Cardiac septum (tissue), 1 donor: Measurements from ENCODE around the gene BIRC7. TPM values are rescaled to one million over a fixed set of nuclear protein-coding genes. Genes with fewer than 3 reads are reported as not detected.
A peak's percentile ranks its signal among the peaks of the same experiment; 100 is the strongest.

Experiments used
- DNase-seq: peaks from one replicate; pipeline ENCODE4 v3.0.0-alpha.2; 2020; ENCODE audit warnings: low spot score
- intact Hi-C: fragments of 100-400 bp; cut with DNase I; formaldehyde crosslinking; loops from one replicate; pipeline ENCODE4 v1.14.0; 2022
- total RNA-seq: library from RNA; stranded (reverse); fragmentation: NEBNext Ultra II Directional; extraction: Animal tissue kit (Norgen Biotek cat#: 25700); gene quantifications from one replicate; pipeline ENCODE4 v1.2.1, GENCODE V29; 2021
- donor health status: DM: no; HTN: no; CAD: no.

BIRC7 gene
- total RNA-seq, 1 donor from 2014 or later, result 1.1 TPM

DNA sequence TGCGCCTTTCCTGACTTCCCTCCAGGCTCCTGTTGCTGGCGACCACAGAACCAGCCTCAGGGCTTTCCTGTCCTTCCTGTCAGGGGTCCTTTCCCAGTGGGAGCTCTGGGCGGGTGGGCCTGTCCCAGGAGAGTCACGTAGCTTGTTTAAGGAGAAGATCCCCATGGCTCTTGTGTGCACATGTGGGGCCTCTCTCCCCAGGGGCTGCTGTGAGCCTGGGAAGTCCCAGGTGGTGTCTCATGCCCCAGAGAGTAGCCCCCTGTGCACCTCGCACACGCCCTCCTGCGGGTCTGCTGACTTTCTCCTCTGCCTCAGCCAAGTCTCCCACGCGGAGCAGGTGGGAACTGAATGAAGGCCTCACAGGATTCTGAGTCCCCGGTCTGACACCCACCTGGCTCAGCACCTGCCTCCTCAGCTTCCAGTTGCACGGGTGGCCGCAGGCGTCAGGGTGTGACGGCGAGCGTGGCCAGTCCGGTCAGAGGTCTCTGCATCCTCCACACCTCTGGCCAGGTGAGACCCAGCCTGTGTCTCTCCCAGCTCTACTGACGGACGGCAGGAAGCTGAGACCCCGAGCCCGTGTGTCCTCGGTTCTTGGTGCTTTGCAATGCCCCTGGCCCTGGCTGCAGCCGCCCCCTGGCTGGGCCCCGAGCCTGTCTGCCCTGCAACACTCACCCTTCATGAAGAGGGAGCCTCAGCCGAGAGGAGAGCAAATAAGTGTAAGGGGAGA, 24.2 kb downstream of the BIRC7 start:
- no peak for DNase-seq
- intact Hi-C loops, result no loop called here

DNA sequence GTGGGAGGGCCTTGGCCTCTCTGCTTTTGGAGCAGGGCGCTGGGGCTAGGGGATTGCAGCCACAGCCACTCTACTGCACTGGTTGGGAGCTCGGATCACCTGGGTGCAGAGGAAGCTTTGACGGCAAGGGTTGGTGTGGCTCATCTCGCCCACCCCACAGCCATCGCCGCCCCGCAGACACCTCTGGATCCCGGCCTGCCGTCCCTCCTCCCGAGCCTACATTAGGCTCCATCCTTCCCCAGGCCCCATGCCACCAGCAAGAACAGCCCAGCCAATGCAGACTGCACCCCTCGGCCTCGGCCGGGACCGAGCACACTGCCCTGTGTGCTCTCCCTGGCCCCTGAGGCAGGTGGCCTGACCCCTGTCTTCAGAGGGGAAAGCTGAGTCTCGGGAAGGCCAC, 24.8 kb downstream of the BIRC7 start:
- intact Hi-C loops, result no loop called here
- DNase-seq, result no peak

GRCh38 chr20:63261060-63261794, 25.5 kb downstream of the BIRC7 start:
- intact Hi-C loops, result no loop called here
- no peak for DNase-seq

GRCh38 chr20:63261795-63262528, 26.3 kb downstream of the BIRC7 start:
- DNase-seq, result no peak
- intact Hi-C loops, result no loop called here

DNA sequence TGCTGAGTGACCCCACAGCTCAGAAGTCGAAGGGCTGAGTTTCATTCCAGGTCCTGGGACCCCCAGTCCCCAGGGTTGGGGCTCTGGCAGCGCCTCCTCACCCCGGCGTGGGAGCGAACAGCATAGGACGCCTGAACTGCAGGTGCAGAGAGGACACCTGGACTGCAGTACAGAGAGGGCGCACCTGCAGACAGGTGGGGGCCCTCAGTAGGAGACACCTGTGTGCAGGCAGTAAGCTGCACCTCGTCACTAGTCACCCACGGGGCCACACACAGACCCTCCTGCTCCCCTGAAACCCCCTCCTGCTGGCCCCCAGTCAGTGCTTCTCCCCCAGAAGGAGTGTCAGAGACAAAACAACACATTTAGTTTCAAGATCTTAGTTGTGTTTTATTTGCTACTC, 27.1 kb downstream of the BIRC7 start:
- no peak for DNase-seq
- intact Hi-C loops, result no loop called here

- no peak for DNase-seq
- intact Hi-C loops, result no loop called here
These were observed 28.3 kb downstream of the BIRC7 start for GRCh38 chr20:63264000-63264399.

- no peak for DNase-seq
- intact Hi-C loops, result no loop called here
These were observed 28.8 kb downstream of the BIRC7 start for GRCh38 chr20:63264519-63264918.

- no peak for DNase-seq
- intact Hi-C loops, result no loop called here
These were observed 30.3 kb downstream of the BIRC7 start for GRCh38 chr20:63265891-63266515.

- no peak for DNase-seq
- intact Hi-C loops, result no loop called here
These were observed 32.0 kb downstream of the BIRC7 start for GRCh38 chr20:63267691-63268090.

DNA sequence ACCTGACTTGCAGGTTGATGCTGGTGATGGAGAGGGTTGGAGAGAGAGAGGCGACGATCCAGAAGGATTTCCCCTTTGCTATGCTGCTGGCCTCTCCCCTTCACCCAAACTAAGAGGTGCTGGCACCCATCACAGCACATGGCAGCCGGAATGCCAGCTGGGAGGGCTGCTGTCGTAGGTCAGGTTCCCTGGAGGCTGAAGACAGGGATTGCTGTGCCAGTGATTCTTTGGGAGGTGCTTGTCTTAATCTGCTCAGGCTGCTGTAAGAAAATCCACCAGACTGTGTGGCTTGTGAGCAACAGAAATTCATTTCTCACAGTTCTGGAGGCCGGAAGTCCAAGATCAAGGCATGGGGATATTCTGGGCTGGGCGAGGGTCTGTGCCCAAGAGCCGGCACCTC, 32.6 kb downstream of the BIRC7 start:
- DNase-seq, result no peak
- intact Hi-C loops, result no loop called here

GRCh38 chr20:63268671-63269439, 33.1 kb downstream of the BIRC7 start:
- no peak for DNase-seq
- intact Hi-C loops, result no loop called here

DNA sequence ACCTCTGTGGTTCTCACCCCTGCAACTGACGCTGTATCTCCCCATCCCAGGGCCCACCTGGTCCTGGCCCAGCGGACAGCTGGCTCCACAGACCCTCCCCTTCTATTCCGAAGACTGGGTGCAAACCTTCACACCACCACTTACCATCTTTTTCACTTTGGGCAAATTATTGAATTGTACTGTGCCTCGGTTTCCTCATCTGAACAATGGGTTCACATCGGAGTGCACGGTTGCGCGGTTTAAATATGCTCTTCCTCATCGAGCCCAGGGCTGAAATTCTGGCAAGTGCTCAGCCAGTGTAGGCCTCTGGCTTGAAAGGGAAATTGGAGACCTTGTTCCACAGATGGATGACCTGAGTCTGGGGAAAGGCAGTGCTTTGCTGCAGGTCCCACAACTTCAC, 34.0 kb downstream of the BIRC7 start:
- DNase-seq, result no peak
- intact Hi-C loops, result no loop called here

DNA sequence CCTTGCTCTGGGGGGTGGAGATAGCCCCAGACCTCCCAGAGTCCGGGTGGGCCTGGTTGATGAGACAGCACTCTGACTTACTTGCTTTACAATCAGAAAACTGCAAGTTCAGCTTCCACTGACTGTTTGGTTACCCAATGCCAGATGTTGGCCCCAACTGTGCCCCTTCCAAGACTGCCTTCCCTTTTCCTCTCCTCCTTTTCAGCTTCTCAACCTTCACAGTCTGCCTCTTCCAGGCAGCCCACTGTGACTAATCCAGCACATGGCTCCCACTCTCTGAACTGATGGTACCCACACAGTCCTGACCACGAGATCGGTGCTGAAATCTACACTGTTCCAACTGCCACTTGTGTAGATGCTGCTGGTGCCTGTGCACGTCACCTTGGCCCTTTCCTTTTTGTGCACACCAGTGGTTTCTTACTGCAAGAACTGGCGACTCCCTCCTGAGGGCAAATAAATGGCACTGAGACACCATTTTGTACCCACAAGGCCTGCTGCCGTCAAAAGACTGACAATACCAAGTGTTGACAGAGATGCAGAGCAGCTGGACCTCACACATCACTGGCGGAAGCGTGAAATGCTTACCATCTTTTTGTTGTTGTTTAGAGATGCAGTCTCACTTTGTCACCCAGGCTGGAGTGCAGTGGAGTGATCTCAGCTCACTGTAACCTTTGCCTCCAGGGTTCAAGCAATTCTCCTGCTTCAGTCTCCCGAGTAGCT, 35.1 kb downstream of the BIRC7 start:
- DNase-seq, result no peak
- intact Hi-C loops, result no loop called here

DNA sequence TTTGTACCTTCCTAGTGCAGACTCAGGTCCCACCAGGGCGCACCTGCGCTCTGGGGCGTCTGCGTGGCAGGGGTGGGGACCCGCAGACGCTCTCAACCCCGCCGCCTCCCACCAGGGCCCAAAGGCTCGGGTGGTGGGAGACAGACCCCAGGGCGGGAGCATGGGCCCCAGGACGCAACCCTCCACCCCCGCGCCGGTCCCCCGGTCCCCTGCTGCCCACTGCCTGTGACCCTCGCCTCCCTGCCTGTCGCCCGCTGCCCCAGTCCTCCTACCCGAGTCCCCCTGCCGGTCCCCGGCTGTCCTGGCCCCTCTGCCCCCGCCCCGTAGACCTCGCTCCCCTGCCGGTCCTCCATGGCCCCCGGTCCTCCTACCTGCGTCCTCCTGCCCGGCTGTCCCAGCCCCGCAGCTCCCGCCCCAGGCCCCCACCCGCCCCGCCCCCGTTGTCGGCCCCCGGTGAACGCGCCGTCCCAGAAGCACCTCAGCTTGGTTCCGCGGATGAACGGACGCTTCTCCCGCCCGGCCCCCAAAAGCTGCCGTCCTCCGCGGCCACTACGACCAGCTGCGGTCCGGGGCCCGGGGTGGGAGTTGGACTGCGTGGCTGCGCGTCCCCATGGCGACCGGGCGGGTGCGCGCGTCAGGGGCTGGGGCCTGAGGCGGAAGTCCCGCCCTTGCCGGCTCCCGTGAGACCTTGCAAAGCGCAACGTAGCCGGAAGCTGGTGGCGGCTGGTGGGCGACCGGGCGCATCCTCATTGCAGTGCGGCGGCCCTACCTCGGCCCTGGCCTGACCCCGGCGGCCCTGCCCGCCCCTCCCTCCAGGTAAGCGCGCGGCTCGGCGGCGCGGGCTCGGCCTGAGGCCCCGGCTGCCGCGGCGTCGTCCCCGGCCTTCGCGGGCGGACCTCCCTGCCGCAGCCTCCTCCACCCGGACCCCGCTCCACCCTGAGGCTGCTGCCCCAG, 36.7 kb downstream of the BIRC7 start, which contains the start of gene ARFGAP1:
ARFGAP1 (plus strand) TSS at position 709 of the 954 bp plus-strand sequence. CDS start 2,768 bp downstream, outside the sequence.
- peak; percentile 96 for DNase-seq
- intact Hi-C loops, result loop anchor here (2.0 kb wide), 1 partner anchor 56 kb away; the partner anchor contains the start of gene YTHDF1

- intact Hi-C loops, result loop anchor here (2.0 kb wide), 1 partner anchor 56 kb away; the partner anchor contains the start of gene YTHDF1
- no peak for DNase-seq
These were observed 37.4 kb downstream of the BIRC7 start for GRCh38 chr20:63273059-63273579.

GRCh38 chr20:63273635-63274380, 38.1 kb downstream of the BIRC7 start:
- intact Hi-C loops, result loop anchor here (2.0 kb wide), 1 partner anchor 57 kb away; the partner anchor contains the start of gene YTHDF1
- no peak for DNase-seq
